Ovary (tissue), 3 donors: Measurements from ENCODE around the gene CDC42EP1.

Experiments used
- CTCF ChIP-seq, 3 donors: fragments of 450-650 bp in 2 of 3; fragments of 200-600 bp in 1 of 3; IDR thresholded peaks; one replicate each; pipeline versions ENCODE4 v1.5.1 to v1.8.0; 2016 to 2022; ENCODE audit warnings: antibody characterized with exemption in 3 of 3, mild to moderate bottlenecking in 1 of 3
- EP300 ChIP-seq: sonication (generic); formaldehyde crosslinking; IDR thresholded peaks from one replicate; pipeline ENCODE4 v1.6.1; 2017; ENCODE audit warnings: antibody characterized with exemption
- POLR2A ChIP-seq: fragments of 450-650 bp; IDR thresholded peaks from one replicate; pipeline ENCODE4 v1.6.1; 2017; ENCODE audit warnings: antibody characterized with exemption, mild to moderate bottlenecking, moderate library complexity
- donor health status: DM: no; HTN: no; CAD: no.

GRCh38 chr22:37522482-37522881 is 37.8 kb upstream of the CDC42EP1 start:
- TF ChIP-seq POLR2A (no peak), CTCF (IDR thresholded peaks at IDR 0.05) (no peak), EP300 (no peak)
